ENCODE measurements around the gene CDK9. TPM values are rescaled to one million over a fixed set of nuclear protein-coding genes. Genes with fewer than 3 reads are reported as not detected.

The CDK9 gene
- total RNA-seq, 1 experiment from 2014 or later, result 68.0 TPM

DNA sequence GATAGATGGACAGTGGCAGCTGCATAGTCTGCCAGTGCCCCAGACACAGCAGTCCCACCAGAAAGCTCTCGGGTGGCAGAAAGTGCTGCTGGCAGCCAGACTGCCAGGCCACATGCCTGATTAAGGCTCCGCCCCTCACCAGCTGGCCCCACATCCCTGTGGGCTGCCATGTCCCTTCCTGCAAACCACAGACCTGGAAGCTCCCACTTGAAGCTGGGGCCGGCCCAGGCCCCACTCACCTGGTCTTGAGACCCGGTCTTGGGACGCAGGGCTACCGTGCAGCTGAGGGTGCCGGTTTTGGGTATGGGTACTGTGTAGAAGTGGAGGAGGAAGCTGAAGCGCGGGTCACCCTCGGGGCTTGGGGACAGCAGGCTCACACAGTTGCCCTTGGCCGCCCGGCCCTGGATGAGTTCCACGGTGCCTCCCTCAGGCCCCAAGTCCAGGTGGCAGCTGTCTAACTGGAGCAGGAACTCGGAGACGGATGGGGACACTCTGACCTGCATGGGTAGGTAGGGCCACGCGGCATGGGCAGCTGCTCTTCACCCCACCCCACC lies 32.1 kb downstream of the CDK9 start:
- DNase-seq (ENCODE audit: low spot score), result no peak
- ChIA-PET CTCF (no interaction called here), POLR2A (ENCODE audit: low non-redundant PET) (no interaction called here)
- BruUV-seq (replicated peaks), result no TSS peak
- Histone ChIP-seq H3K9me3 (ENCODE audit: low read depth, low read length, poor library complexity, severe bottlenecking) (no peaks in the 10 kb centered on the region), H3K27me3 (replicated peaks; ENCODE audit: insufficient read depth, low read depth, low read length, poor library complexity) (no peaks in the 10 kb centered on the region), H3K27ac (ENCODE audit: low read depth, low read length, poor library complexity, severe bottlenecking) (no peak overlapping the region), H3K4me1 (ENCODE audit: insufficient read depth, low read length, poor library complexity, severe bottlenecking) (no peaks in the 10 kb centered on the region), H3K4me3 (ENCODE audit: low read depth, low read length, poor library complexity, severe bottlenecking) (no peak overlapping the region), H3K36me3 (ENCODE audit: insufficient read depth, low read length, poor library complexity, severe bottlenecking) (peaks cover 23% of the 10 kb centered on the region)
- TF ChIP-seq EZH2 (IDR thresholded peaks at IDR 0.05; ENCODE audit: borderline replicate concordance, low read depth, low read length, poor library complexity, severe bottlenecking), result no peak
- TF ChIP-seq, protein P1, sequence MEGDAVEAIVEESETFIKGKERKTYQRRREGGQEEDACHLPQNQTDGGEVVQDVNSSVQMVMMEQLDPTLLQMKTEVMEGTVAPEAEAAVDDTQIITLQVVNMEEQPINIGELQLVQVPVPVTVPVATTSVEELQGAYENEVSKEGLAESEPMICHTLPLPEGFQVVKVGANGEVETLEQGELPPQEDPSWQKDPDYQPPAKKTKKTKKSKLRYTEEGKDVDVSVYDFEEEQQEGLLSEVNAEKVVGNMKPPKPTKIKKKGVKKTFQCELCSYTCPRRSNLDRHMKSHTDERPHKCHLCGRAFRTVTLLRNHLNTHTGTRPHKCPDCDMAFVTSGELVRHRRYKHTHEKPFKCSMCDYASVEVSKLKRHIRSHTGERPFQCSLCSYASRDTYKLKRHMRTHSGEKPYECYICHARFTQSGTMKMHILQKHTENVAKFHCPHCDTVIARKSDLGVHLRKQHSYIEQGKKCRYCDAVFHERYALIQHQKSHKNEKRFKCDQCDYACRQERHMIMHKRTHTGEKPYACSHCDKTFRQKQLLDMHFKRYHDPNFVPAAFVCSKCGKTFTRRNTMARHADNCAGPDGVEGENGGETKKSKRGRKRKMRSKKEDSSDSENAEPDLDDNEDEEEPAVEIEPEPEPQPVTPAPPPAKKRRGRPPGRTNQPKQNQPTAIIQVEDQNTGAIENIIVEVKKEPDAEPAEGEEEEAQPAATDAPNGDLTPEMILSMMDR (conservative IDR thresholded peaks at IDR 0.05; ENCODE audit: low read depth, low read length), result no peak
- intact Hi-C loops (cut with micrococcal nuclease; ENCODE audit: unreplicated experiment), result no loop called here

DNA sequence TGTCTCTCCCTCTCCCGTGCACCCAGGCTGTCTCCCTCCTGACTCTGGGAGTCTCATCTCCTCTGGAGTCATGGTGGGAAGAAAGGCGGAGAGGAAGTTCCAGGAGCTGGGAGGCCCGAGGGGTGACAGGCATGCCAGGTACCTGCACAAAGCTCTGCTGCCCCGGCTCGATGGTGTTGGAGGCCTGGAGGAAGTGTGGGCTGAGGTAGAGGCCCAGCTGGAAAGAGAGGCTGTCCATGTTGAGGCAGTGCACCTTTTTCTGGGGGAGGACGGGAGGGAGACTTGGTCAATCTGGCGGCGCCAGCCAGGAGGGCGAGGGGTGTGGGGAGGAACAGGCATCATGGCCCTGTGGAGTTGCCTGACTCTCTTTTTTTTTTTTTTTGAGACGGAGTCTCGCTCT lies 32.7 kb downstream of the CDK9 start:
- BruUV-seq (replicated peaks), result no TSS peak
- Histone ChIP-seq H3K4me1 (ENCODE audit: insufficient read depth, low read length, poor library complexity, severe bottlenecking) (no peaks in the 10 kb centered on the region), H3K27me3 (replicated peaks; ENCODE audit: insufficient read depth, low read depth, low read length, poor library complexity) (no peaks in the 10 kb centered on the region), H3K36me3 (ENCODE audit: insufficient read depth, low read length, poor library complexity, severe bottlenecking) (peaks cover 17% of the 10 kb centered on the region), H3K4me3 (ENCODE audit: low read depth, low read length, poor library complexity, severe bottlenecking) (no peak overlapping the region), H3K27ac (ENCODE audit: low read depth, low read length, poor library complexity, severe bottlenecking) (no peak overlapping the region), H3K9me3 (ENCODE audit: low read depth, low read length, poor library complexity, severe bottlenecking) (no peaks in the 10 kb centered on the region)
- no peak for TF ChIP-seq EZH2 (IDR thresholded peaks at IDR 0.05; ENCODE audit: borderline replicate concordance, low read depth, low read length, poor library complexity, severe bottlenecking)
- TF ChIP-seq, protein P1 (conservative IDR thresholded peaks at IDR 0.05; ENCODE audit: low read depth, low read length), result no peak
- intact Hi-C loops (cut with micrococcal nuclease; ENCODE audit: unreplicated experiment), result no loop called here
- ChIA-PET POLR2A (ENCODE audit: low non-redundant PET) (no interaction called here), CTCF (interaction anchor here (0.6 kb wide), 1 partner anchor 84 kb away, joined by 3 read pairs; the partner anchor contains the start of gene TOR2A)
- no peak for DNase-seq (ENCODE audit: low spot score)

DNA sequence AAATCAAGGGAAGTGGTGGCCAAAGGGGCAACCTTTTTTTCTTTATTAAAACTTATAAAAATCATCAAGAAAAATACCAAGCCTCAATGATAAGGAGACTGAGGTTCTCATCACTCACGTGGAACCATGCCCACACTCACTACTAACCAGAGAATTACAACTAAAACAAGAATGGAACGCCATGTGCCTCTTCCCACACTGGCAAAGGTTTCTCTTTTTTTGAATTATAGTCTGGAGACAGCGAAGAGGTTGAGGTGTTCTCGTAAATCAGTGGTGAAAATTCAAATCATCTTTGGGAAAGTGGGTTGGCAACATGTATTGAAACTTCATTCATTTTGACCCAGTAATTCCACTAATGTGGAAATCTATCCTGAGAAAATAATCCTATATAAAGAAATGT lies 36.3 kb downstream of the CDK9 start:
- Histone ChIP-seq H3K9me3 (ENCODE audit: low read depth, low read length, poor library complexity, severe bottlenecking) (no peaks in the 10 kb centered on the region), H3K27ac (ENCODE audit: low read depth, low read length, poor library complexity, severe bottlenecking) (no peak overlapping the region), H3K4me3 (ENCODE audit: low read depth, low read length, poor library complexity, severe bottlenecking) (no peak overlapping the region), H3K27me3 (replicated peaks; ENCODE audit: insufficient read depth, low read depth, low read length, poor library complexity) (no peaks in the 10 kb centered on the region), H3K4me1 (ENCODE audit: insufficient read depth, low read length, poor library complexity, severe bottlenecking) (no peaks in the 10 kb centered on the region), H3K36me3 (ENCODE audit: insufficient read depth, low read length, poor library complexity, severe bottlenecking) (peaks cover 5% of the 10 kb centered on the region)
- CTCF ChIA-PET, result no interaction called here
- no TSS peak for BruUV-seq (replicated peaks)
- intact Hi-C loops (cut with micrococcal nuclease; ENCODE audit: unreplicated experiment), result no loop called here
- no peak for DNase-seq (ENCODE audit: low spot score)
- TF ChIP-seq, protein P1 (conservative IDR thresholded peaks at IDR 0.05; ENCODE audit: low read depth, low read length), result no peak
- no peak for TF ChIP-seq EZH2 (IDR thresholded peaks at IDR 0.05; ENCODE audit: borderline replicate concordance, low read depth, low read length, poor library complexity, severe bottlenecking)
- POLR2A ChIA-PET (ENCODE audit: low non-redundant PET), result interaction anchor here (0.6 kb wide), 1 partner anchor 598 kb away, joined by 12 read pairs; no protein-coding TSS in a partner anchor
